Body of pancreas (tissue), 4 donors: ENCODE data around the gene TMED5.

Experiments used
- CTCF ChIP-seq, 7 experiments: fragments of 450-650 bp in 4 of 7; fragments of 200-600 bp in 3 of 7; sonication (generic) in 3 of 7; IDR thresholded peaks; one replicate each; pipeline ENCODE4 v1.5.1; 2016 to 2019; ENCODE audit warnings: antibody characterized with exemption in 7 of 7
- POLR2A ChIP-seq, 3 donors: fragments of 450-650 bp; IDR thresholded peaks; one replicate each; pipeline ENCODE4 v1.6.1; 2016; ENCODE audit warnings: antibody characterized with exemption in 3 of 3, mild to moderate bottlenecking in 2 of 3

- TF ChIP-seq CTCF (IDR thresholded peaks at IDR 0.05), result no peak
- TF ChIP-seq POLR2A (IDR thresholded peaks at IDR 0.05), result no peak
Observed at GRCh38 chr1:93159337-93159736, 20.9 kb downstream of the TMED5 start.
